NCI-H2107 treated with DMSO at 0.1 percent for 48 hours (cell line): ENCODE measurements around the gene IL17RD.
"Not testable (repeated sequence)": the region's sequence is repeated elsewhere in the genome, so short reads cannot be mapped to it uniquely, and the experiment has no call there.

ENCODE experiments used
- DNase-seq: peaks from one replicate; lab custom pipeline; 2025; ENCODE audit not compliant: unreplicated experiment; lab: John Stamatoyannopoulos, UW

Gene IL17RD

DNA sequence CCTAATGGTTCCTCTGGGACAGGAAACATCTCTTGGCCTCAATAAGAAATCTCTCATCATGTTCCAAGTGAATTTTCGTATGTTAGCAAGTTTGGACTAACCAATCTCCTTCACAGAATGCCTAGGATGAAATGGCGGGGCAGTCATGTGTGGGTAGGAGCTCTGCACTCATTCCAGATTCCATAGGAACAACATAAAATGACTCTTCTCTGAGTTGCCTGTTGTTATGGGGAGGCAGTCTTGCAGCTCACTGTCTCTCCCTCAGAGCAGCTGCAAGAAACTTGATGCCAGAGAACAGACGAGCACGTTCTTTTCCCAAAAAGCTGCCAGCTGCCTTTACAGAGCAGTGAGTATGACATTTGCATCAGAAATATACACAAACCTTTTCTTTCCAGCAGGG lies 70.6 kb downstream of the IL17RD start:
- DNase-seq, result peak; percentile 38

DNA sequence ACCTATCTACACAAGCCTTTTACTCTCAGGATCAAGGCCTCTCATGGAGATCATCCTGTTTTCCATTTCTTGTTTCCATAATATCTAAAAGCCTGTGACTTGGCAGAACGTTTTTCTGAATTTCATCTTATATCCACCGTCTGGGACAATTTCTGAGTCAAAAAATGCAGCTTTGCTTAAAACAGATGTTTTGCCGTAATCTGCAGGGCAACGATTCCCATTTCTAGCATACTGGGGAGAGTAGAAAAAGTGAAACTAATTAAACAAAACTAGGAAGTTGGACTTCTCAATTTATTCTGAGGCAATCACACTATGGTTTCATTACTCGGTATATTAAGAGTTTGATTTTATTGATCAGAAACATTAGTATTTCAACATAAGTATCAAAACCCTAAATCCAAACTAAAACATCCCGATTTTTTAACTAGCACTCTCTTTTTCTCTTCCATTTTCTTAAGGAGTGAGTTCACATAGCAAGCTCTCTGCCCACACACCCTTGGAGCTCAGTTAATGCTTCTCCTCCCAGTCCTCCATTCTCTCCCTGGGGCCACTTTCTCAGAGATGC lies 71.1 kb downstream of the IL17RD start:
- no peak for DNase-seq

DNA sequence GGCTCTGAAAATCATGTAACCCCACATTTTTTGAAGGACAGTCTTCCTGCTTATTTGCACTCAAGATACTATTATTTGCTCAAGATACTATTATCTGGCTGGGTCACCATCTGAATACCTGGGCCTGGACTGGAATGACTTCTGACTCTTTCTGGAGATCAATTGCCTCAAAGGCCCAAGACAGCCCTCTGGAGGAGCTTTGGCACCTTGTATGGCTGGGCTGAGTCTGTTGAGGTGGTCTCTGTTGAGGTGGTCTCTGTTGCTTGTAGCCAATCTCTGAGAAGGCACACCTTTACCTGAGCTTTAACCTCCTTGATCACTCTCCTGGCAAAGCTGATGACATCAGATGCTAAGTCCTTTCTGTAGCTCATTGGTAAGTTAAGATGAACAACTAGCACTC lies 71.7 kb downstream of the IL17RD start:
- DNase-seq, result no peak

DNA sequence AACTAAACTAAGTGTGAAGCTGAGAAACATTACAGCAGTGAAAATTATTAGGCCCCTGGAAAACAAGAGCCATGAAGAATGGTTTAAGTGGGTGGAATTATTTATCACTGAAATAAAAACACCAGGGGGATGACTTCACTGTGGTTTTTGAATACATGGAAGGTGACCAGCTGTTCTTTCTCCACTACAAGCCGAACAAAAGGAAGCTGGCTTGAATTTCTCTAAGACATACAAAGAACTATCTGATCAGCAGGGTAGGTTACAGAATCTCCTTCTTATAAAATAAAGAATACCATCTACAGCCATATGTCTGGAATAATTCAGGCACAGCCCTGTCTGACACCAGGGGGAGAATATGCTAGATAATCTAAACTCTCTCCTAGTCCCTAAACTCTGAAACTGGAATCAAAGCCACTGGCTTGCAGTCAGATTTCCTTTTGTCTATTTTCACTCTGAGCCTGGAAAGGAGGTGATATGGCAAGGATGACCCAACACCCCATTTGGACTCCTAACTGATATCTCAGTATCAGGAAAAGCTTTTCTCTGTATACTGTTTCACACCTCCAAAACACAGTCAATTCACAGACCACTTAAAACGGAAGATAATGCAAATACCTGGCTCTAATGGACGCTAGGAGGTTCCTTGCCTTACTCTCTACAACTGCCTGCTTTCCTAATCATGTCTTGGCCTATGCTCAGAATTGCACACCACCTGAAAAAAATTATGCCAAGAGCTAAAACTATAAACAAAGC lies 73.5 kb downstream of the IL17RD start:
- DNase-seq, result no peak

DNA sequence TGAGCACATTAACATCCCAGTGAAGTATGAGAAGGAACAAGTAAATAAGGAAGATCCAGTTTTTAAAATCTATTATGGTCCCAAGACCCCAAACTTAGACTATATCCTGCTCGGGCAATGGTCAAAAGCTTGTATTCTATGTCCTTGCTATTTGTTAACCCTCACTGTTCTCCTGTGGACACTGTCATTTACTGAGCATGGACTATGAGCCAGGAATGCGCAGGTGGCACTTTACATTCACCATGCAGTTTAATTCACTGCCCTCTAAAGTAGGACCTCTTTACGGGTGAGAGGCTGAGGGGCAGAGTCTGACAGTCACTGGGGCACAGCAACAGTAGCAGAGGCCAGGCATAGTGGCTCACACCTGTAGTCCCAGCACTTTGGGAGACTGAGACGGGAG lies 76.1 kb downstream of the IL17RD start:
- DNase-seq, result no peak

DNA sequence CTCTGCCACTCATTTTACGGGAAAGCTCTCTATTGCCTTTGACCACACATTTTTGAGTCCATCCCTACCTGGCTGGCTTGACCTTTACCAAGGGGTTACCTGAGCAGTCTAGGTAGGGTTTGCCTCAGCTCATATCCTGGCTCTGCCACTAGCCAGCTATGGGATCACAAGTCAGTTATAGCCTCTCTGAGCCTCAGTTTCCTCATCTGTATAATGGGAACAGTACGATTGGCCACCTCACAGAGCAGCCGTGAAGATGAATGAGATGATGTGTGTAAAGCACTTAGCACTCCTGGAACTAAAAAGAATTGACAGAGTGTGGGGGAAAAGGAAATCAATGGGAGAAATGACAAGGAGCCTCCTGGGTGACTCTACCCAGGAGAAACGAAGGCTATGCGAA lies 76.7 kb downstream of the IL17RD start:
- no peak for DNase-seq

DNA sequence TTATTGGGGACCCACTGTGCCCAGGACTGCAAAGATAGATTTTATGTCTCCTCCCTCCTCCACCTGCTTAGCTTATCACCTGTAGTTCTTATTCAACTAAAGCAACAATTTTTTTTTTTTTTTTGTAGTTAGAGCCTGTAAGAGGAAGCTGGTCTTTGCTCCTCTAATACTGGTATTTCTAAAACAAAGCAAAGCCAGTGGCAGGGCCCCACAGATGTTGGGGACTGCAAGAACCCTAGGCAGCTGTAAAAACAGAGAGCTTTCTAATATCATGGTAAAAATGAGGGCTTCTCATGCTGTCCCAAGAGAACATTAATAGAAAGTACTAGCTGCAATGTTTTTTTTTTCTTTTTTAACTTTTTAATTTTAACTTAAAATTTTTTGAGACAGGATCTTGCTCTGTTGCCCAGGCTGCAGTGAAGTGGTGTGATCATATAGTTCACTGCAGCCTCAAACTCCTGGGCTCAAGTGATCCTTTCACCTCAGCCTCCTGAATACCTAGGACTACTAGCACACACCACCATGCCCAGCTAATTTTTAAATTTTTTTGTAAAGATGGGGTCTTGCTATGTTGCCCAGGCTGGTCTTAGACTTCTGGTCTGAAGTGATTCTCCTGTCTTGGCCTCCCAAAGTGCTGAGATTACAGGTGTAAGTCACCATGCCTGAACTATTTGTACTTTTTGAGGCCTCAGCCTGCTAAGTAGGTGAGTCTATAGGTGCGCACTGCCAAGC lies 77.6 kb downstream of the IL17RD start:
- no peak for DNase-seq

DNA sequence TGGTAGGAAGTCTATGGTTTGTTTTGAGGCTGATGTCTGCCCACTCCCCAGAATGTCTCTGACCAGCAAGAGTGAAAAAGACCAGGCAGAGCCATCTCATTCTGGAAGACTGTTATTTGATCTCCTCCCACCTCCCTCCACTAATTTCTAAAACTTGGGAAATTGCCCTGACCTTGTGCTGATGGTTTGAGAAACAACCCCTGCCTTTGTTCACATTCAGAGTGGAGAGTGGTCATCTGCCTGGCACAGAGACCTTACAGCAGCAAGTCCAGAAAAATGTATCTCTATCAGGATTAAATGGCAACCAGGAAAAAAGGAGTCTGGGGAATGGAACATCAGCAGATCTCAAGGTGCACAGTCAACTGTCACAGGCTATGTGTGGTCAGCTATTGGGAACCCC lies 79.0 kb downstream of the IL17RD start:
- no peak for DNase-seq

DNA sequence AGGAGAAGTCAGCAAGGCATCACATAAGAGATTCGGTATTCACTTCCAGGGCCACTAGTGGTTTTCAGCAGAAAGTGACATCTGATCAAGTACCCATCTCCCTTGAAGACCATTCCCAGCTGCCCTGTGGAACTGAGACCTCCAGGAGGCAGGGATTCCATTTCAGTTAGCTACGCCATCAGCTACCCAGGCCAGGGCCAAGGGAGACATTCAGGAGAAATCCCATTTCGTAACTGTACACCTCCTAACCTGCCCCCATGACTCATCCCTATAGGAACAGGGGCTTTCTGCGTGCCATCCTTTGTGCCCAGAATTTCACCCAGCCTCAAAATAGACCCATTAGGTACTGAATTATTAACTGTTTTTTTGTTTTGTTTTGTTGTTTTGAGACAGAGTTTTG lies 79.9 kb downstream of the IL17RD start:
- DNase-seq, result no peak

DNA sequence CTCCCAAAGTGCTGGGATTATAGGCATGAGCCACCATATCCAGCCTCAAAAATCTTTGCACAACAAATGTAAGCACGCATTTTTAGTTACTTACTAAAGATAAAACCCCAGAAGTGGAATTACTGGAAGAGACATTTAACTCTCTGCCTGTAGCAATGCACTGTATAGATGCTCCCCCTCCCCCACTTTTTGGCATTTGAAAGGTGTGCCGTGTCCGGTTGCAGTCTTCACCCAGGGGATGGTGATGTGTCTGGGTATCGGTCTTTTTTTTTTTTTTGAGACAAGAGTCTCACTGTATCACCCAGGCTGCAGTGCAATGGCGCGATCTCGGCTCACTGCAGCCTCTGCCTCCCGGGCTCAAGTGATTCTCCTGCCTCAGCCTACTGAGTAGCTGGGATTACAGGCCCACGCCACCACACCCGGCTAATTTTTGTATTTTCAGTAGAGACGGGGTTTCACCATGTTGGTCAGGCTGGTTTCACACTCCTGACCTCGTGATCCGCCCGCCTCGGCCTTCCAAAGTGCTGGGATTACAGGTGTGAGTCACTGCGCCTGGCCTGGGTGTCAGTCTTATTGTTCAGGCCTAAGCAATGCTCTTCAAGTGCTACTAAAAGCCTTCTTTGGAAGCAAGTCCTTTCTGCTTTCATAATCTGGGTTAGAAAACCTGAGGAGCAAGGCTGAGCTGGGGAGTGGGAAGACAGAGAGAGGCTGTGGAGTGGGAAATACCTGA lies 81.7 kb downstream of the IL17RD start:
- not testable (repeated sequence) for DNase-seq

DNA sequence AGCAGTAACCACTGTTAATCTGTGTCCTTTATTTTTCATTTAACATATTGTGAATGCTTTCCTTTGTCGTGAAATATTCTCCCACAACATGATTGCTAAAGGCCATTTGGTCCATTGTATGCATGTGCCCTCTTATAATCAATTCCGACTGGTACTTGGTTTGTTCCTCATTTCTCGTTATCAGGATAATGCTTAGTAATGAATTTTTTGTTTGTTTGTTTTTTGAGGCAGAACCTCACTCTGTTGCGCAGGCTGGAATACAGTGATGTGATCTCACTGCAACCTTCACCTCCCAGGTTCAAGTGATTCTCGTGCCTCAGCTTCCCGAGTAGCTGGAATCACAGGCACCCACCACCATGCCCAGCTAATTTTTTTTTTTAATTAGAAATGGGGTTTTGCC lies 82.7 kb downstream of the IL17RD start:
- DNase-seq, result no peak

DNA sequence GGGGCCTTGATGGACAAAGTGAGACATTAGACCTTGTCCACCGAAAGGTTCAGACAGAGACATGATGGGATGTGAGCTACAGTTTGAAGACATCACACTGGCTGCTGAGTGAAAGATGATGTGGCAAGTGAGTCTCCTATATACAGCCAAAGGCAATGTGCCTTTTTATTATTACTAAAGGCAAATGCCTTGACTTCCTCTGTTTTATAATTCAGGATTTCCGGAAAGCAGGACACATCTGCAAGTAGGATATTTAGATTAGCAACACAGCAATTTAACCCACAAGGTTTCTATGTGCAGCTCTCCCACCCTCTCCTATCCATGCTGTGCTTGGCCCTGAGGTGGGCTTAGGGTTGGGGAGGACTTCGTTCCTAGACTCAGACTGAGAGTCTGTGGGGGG lies 84.0 kb downstream of the IL17RD start:
- no peak for DNase-seq

DNA sequence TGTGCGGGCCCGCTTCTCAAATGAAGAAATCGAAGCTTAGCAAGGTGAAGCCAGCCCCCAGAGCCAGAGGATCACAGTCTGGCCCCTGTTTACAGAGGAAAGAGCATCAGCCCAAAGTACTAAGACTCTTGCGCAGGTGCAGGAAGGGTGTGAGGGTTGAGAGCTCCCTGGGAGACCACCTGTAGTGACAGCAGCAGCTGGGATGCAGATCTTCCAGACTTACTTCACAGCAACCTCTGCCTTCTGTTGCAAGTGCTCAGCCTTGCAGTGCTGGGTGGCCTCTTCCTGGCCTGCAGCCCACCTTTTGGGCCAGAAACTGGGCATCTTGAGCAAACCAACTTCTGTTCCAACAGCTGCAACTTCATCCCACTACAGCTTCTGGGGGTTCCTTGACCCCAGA lies 85.0 kb downstream of the IL17RD start:
- no peak for DNase-seq

DNA sequence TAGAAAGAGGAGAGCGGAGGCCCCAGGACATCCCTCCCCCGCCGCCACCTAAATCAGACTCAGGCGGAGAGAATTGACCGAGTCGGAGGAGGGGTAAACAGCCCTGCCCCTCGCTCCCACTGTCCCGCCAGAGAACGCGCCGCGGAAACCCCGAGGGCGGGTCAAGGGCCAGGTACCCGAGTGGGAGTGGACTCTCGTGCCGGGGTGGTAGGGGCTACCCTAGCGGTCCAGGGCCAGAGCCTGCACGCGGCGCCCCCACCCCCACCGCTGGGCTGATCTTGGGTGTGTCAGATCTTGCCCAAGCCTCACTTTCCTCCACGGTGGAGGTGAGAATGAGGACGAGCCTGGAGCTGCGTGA lies 85.7 kb downstream of the IL17RD start:
- DNase-seq, result no peak

DNA sequence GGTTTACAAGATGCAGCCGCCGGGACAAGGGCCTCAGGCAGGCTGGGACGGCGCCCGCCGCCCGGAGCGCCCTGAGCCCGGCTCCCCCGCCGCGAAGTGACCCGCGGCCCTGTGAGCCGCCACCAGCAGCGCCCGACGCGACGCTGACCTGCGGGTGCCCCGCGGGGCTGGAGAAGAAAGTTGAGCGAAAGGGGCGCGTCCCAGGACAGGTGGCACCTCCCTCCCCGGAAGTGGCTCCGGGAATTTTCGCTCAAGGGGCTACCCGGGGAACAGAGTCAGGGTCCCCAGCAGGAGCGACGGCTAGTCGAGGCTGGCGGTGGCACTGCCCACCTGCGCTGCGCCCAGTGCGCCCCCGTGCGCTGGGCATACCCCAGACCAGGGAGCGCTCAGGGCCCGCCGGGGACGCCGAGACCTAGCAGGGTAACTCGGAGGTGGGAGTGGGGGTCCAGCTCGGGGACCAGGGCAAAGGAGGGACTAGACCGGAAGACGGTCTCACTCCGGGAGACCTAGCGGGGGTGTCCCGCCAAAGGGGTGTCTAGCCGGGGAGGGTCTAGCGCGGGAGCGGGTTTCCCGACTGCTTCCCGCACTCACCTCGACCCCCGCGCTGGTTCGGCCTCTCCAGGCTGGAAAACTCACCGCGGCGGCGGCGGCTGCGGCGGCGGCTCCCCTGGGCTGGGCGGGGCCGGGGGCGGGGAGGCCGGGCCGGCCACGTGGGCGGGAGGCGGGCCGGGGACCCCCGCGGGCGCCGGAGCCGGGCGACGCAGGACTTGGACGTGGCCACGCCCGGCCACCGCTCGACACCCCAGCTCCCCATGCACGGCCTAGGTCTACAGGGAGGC lies 86.3 kb downstream of the IL17RD start:
- DNase-seq, result no peak

DNA sequence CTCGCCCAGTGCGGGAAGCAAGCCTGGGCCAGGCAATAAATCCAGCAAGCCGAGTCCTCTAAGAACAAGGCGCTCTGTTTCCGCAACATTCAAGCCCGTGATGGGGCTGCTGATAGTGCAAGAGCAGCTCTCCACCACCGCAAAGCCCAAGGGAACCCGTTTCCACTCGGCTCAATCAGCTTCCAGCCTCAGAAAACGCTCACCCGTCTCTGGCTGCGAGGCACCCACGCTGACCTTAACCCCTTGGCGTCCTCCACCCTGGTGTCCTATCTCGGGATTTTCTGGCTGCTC lies 86.9 kb downstream of the IL17RD start:
- peak; percentile 55 for DNase-seq

DNA sequence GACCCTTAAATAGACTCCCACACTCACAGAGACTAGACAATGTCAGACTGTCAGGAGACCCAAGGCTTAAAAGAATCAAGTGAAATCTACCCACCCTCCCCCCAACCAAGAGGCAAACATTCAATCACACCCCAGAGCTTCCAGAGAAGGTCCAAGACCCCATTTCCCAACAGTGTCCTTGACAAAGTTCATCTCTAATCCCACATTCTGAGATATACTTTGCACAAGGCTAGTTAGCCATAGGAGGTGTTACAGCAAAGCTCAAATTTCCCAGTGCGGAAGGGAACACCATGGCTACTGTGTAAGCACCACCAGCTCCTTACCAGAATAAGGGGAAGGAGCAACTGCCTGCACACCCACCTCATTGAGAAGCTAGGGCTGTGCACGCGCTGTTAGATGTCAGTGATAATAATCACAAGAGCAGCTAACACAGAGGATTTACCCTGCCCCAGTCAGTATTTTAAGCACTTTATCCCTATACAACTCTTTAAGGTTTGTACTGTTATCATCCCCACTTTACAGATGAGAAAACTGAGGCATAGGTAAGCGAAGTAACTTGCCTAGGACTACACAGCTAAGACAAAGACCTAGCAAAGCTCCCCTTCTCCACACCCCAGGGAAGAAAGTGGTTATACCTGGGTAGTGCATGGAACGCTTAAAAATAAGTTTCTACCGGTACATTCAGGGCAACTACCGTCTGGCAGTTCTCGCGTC lies 87.4 kb downstream of the IL17RD start:
- no peak for DNase-seq

DNA sequence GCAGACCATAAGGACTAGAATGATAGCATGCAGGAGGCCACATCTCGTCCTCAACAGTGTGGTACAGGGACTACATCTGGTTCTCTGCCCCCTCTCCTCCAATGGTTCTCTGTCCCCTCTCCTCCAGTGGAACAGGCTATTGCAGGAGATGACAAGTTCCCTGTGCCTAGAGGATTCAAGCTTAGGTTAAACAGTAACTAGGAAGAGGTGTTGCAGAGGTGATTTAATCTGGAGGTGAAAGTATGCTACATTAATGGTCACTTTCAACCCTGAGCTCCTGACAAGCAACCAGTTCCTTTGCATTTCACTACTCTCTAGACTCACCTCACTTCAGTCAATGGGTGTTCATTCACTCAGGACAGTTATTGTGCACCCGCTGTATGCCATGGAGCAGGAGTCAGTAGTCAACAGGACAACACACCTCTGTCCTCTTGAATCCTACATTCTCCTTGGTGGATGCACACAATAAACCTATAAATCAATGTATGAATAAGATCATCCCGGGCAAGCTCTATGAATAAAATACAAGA lies 88.7 kb downstream of the IL17RD start:
- DNase-seq, result no peak

DNA sequence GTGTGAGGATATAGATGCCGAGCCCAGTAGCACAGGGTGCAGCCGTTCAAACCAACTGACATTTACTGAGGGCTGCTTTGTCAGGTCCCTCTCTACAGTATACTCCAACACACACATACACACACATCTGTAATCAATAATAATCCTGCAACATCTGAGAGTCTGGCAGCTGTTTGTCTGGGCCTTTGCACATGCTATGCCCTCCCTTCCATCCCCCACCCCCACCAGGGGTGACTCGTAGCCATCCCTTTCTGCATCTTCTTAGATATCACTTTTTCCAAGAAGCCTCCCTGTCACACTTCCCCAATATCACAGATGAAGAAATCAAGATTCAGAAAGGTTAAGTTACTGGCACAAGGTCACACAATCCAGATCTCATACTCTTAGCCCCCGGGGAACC lies 91.0 kb downstream of the IL17RD start:
- DNase-seq, result no peak

DNA sequence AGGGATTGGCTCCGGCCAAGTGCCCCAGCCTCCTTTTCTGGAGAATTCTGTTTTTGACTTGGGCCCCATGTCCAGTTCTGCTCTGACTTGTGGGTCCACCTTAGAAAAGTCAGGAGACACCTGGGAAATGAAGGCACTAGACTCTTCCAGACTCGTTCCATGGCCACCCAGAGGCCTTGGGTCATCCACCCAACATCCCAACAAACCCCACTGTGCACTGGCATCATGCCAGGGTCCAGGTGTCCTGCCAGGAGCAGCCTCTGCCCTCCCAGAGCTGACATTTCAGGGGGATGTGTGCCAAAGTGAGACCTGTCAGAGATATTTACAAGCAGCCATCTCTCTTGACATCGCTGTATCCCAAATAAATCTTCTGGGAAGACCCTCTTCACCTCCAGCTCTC lies 91.5 kb downstream of the IL17RD start:
- no peak for DNase-seq
